ENCODE data around the gene METTL26.
A peak's percentile ranks its signal among the peaks of the same experiment; 100 is the strongest.

The METTL26 gene

DNA sequence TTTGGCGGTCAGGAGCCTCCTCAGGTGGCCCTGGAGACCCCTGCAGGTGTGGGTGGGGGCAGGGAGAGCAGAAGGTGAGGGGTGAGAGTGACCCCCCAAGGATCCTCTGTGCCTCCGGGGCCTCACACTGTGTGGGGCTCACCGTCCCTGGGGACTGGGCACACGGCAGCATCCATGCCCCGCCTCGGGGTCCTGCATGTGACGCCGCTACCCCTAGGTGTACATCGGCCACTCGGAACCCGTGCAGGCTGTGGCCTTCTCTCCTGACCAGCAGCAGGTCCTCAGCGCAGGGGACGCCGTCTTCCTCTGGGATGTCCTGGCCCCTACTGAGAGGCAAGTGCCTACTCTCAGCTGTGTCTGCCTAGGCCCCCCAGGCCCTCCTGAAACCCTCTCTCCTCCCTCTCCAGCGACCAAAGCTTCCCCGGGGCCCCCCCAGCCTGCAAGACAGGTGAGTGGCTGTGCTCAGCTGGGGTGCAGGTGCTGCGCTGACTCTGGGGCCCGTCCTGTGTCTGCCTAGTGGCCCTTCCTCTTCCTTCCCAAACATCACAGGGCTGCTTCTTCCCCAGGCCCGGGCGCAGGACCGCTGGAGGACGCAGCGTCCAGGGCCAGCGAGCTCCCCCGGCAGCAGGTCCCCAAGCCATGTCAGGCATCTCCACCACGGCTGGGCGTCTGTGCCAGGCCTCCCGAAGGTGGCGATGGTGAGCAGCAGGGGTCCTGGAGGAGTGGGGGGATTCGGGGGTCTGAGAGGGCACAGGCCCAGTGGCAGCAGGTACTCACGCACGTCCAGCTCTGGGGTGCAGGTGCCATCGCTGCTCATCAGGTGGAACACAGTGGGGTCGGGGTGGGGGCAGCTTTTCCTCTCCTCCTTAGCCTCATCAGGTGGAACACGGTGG is 22.8 kb upstream of the METTL26 start:
- DNase-seq = no peak

DNA sequence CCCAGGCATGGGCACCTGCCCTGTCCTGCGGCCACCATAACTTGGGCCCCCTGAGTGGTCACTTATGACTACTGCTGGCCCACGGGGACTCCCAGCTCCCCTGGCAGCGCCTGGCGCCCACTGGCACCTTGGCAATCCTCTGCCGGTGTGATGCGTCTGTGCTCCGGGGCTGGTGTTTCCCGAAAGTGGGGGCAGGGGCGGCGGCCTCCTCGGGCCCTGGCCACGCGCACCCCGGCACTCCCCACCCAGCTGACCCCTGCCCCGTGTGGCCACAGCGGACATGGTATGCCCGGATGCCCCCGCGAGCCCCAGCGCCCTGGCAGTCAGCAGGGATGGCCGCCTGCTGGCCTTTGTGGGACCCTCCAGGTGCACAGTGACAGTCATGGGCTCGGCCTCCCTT is 21.4 kb upstream of the METTL26 start:
- no peak for DNase-seq

DNA sequence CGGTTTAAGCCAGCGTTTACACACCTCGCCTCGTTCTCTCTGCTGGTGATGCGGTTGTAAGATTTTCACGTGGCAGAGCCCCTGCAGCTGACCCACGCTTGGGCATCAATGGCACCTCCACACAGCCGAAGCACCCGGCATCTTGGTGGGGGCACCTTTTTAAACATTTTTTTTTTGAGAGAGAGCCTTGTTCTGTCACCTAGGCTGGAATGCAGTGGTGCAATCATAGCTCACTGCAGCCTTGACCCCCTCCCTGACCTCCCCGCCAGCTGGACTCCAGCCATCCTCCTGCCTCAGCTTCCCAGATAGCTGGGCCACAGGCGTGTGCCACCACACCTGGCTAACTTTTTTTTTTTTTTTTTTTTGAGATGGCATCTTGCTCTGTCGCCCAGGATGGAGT is 17.9 kb upstream of the METTL26 start:
- no peak for DNase-seq

DNA sequence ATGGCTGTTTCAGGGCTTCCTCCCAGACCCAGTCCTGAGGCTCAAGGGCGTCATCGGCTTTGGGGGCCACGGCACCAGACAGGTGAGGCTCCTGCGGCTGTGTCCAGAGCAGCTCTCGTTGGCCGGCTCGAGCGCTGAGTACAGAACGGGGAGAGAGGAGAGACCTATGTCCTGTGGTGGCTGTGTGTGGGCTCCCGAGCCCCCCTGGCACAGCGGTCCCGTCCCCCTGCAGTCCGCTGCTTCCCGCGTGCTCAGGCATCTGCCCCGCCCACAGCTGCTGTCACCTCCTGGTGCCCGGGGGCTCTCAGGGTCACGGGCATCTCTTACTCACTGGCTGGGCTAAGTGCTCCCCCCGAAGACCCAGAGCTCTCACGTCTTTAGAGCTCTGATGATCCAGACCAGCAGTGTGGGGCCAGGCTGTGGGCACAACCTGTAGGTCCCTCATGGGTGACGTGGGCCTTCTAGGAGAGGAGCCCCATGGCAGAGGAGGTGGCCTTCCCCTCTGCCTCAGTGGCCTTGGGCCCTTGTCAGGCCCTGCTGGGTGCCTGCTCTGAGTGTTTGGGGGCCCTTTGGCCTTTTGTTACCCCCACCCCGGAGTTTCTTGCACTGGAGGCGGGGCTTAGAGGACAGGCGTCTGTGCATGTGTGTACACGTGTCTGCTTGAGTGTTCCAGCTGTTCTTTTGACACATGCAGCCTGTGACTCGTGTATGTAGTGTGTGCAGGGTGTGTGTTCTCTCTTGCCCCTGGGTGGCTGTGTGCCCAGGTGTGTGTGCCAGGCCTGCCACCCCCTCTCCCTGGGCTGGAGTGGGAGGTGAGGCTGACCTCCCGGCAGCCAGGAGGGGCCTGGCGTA is 16.6 kb upstream of the METTL26 start:
- no peak for DNase-seq

DNA sequence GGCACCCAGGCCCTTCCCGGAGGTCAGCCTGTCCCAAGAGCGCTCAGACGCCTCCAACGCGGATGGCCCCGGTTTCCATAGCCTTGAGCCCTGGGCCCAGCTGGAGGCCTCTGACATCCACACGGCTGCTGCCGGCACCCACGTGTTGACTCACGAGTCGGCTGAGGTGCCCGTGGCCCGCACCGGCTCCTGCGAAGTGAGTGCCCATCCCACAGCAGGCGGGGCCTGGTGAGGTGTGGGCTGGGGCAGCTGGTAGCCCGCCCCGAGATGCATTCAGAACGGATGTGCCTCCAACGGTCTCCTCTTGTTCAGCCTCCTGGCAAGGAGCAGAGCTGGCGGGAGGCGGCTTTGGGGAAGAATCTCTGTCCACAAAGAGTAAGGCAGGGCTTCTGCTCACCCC is 15.7 kb upstream of the METTL26 start:
- DNase-seq = no peak

DNA sequence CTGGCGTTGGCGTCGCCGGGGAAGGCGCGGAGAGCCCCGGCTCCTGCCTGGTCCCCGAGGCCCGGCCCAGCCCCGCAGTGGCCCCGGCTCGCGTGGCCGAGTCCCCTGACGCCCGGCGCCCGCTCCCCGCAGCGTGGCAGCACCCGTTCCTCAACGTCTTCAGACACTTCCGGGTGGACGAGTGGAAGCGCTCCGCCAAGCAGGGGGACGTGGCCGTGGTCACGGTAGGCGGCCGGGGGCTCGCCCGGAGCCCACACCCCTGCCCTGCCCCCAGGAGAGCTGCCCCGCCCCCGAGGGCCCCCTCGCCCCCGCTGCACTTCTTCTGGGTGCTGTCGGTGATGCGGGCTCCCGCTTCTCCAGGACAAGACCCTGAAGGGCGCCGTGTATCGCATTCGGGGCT is 13.5 kb upstream of the METTL26 start:
- DNase-seq = peak in 1 of 5 experiments; percentile 22

DNA sequence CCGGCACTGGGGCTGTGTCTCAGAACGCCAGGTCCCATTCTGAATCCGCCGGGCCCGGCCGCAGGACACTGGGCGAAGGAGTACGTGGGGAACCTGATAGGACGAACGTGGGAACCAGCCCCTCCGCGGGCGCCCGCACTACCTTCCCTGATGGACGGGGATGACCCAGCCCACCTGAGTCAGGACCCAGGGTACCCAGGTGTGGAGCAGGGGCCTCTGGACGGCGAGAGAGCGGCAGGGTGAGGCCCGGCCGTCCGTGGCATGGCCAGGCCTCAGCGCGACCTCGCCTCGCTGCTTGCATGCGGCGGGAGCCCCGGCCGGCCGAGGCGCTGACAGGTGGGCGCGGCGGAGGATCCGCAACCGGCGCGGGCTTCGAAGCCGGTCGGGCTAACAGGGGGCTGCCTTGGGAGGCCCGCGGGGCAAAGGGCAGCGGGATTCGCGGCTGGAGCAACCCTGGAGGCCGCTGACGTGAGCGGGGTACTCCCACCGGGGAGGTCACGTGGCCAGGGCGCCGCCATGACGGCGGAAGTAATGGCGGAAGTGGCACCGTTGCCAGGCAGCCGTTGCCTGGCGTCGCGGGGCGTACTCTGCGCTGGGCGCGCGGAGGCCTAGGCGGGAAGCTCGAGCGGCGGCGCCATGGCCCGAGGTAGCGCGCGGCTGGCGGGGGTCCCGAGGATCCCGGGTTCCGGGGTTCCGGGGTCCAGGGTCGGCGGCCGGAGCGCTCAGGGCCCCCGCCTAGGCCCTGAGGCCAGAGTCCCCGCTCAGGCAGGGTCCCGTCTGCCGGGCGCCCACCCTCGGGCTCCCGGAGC is 12.9 kb upstream of the METTL26 start, which contains the start of gene WDR90:
Gene WDR90 (plus strand): TSS at position 585 of the 809 bp plus-strand sequence. CDS start 52 bp downstream, at position 637.
- DNase-seq = peak; percentile 83 to 94 (median 86)

DNA sequence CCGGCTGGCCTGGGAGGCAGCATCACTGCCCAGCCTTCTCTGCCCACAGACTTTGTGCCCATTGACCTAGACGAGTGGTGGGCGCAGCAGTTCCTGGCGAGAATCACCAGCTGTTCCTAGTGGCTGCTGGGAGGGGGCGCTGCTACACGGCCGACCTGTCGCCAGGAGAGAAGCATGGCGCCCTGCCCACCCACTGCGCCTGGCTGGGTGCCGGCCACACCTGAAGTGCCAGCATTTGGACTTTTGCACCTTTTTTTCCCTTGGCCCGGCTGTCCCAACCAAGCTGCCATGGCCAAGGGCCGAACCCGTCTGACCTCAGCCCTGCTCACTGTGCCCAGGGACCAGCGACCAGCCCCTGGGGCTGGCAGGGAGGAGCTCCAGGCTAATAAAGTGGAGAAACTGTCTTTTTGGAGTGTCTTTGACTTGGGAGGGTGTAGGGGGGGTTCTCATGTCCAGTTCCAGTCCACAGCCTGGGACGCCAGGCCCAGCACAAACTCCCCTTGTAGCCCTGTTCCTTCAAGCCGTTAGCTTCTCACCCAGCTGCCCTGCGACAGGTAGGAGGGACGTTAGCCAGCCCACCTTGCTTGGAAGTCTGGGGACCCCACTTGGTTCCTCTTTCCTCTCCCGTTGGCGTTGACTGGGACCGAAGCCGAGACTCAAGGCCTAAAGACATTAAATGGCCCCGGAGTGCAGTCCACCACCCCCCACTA is 12.1 kb upstream of the METTL26 start:
- peak in 2 of 5 experiments; percentile 31 to 56 for DNase-seq

DNA sequence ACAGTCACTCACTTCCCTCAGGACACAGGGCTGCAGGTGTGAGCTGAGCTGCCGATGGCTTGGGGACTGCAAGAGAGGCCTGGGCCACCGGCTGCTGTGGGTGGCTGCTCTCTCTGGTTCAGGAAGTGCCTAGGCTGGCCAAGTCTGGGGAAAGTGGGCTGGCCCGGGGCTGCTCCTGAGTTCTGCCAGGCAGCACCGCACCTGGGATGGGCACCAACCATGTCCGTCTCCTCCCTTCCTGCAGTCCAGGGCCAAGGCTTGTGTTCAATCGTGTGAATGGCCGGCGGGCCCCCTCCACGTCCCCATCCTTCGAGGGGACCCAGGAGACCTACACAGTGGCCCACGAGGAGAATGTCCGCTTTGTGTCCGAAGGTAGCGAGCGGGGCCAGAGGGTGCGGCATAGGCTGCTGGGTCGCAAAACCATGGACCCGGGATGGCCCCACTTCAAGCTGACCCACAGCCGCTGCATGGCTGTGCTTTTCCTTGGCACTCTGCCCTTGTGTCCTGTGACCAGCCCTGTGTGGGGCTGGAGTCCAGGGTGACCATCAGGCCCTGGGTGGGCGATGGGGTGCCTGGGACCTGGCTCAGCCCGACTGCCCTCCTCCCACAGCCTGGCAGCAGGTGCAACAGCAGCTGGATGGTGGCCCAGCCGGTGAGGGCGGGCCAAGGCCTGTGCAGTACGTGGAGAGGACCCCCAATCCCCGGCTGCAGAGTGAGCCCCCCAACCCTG is 11.2 kb upstream of the METTL26 start:
- DNase-seq = no peak

DNA sequence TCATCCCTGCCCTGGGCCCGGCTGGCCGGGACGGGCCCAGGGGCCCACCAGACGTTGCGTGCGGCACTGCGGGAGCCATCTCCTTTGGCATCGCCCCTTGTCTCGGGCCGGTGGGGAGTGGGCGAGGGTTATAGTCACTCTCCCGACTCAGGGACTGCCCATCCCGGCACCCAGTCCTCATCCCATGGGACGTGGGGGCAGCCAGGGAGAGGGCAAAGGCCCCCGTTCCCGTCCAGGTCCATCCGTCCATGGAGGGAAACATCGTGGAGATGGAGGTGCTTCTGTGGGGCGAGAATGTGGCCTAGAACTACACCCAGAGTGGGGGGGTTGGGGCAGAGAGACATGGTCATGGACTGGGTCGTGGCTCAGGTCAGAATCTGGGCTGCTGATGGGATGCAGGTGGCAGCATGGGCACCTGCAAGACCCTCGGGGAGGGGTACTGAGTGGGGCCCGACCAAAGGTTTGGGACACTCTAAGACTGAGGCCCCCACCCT is 10.6 kb upstream of the METTL26 start:
- DNase-seq = no peak

DNA sequence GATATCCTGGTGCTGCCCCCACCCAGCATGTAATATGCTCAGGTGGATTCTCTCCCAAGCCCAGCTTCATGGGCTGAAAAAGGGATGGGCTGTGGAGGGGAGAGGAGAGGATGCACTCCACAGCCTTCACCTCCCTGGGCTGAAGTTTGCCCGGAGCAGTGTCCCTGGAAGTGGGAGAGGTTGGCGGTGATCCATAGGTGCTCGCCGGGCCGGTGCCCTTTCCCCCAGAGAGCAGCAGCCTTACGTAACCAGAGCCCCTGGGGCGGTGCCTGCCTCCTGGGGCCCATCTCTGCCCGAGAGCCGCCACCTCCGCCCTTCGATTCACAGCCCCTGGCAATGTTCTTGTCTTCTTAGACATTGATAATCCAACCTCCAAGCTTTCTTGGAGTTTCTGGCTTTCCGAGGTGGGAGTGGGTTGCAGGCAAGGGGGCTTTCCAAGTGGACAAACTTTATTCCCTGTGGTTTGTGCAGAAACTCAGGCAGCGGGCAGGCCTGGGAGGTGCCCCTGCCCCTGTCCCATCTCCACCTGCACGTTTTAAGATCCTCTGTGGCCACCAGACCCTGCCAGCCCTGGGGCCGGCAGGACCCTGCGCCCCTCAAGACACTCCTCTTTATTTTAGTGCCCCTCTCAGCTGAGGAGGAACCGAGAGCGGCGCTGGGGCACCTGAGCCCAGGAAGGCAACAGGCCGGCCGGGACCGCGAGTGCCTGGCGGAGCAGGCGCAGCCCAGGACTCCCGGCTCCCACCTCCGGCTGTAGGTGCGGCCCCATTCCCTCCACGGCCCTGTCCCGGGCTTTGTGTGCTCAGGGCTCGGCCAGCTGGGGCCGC is 10.0 kb upstream of the METTL26 start:
- no peak for DNase-seq

DNA sequence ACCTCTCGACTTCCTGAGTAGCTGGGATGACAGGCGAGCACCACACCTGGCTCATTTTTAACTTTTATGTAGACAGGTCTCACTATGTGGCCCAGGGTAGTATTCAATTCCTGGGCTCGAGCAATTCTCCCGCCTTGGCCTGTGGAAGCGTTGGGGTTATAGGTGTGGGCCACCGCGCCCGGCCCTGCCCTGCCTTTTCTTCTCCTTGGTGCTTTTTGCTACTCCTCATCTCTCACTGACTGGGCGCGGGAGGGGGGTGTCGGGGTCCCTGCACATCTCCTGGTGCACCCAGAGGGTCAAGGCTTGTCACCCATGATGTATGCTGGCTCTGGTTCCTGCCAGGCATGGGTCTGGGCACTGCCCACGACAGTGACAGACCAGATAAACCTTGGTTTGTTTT is 8.5 kb upstream of the METTL26 start:
- no peak for DNase-seq

DNA sequence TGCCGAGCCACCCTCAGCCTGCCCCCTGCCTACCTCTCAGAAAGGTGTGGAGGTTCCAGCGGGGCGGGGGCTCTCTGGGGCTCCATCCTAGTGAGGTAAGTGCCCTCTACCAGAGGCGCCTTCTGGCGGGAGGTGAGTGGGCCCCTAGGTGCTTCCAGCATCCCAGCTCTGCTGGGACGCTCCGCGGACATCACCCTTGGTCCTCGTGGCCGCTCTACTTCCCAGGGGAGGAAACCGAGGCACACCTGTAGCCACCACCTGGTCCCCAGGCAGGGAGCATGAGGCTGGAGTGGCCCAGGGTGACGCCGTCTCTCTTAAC is 6.9 kb upstream of the METTL26 start:
- DNase-seq = no peak

DNA sequence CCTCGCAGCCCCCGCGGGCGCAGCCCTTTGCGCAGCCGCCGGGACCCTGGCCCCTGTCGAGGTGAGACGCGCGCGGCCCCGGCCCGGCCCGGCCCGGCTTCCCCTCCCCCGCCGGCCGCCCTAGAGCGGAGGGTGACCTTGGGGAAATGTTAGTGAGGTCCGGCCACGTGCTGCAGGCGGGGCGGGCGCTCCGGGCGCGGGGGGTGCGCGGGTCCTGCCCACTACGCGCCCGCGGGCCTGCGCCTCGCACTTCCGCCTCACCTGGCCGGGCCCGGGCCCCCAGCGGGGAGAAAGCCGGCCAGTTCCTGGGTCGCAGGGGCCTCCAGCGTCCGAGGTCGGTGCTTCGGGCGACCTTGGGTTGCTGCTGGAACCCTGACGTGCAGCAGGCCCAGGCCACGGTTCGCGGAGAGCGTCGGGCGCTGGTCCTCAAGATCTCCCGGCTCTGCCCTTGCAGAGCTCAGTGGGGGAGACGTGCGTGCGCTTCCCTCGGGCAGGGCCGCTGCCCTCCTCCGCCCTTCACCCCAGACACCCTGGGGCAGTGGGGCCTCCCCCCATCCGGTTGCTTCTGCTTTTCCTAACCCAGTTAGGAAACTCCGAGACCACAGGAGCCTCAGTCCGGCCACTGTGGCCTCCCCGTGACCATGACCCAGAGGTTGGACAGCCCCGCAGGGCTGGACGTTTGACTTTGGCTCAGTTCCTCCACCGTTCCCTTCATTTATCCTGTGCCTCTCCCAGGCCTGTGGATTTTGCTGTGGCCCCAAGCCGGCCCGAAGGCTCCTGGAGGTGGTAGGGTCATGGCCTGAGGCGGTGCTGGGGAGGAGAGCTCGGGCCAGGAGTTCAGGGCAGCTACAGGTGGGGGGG is 6.3 kb upstream of the METTL26 start:
- DNase-seq = peak in 1 of 5 experiments; percentile 40

DNA sequence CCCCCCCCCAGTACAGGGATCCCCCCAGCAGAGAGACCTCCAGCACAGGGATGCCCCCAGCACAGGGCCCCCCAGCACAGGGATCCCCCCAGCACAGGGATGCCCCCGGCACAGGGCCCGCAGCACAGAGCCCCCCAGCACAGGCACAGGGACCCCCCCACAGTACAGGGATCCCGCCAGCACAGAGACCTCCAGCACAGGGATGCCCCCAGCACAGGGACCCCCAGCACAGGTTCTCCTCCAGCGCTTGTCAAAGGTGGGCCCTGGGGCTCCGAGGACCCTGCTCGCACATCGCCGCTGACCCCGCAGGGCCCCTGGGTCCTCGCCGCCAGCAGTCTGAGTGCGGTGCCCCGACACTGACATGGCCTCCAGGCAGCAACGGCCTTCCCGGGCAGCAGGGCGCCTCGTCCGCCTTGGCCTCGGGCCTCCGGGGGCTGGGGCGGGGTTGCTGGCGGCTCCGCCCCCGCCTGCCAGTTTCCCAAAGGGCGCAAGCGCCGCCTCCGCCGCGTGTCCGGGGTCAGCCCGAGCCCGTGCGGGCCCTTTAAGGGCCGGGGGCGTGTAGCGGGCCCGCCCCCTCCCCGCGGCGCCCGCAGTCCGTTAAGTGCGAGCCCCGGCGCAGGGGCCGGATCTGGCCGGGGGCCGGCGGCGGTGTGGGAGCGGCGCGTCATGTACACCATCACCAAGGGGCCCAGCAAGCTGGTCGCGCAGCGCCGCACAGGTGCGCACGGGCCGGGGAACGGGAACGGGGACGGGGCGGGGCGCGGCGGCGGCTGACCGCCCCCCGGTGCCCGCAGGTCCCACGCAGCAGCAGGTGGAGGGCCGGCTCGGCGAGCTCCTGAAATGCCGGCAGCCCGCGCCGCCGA is 5.5 kb upstream of the METTL26 start, which contains the start of gene MCRIP2:
Gene MCRIP2 (plus strand): TSS at position 503 of the 863 bp plus-strand sequence. CDS start 164 bp downstream, at position 667.
- peak in 4 of 5 experiments; percentile 39 to 70 (median 48) for DNase-seq

DNA sequence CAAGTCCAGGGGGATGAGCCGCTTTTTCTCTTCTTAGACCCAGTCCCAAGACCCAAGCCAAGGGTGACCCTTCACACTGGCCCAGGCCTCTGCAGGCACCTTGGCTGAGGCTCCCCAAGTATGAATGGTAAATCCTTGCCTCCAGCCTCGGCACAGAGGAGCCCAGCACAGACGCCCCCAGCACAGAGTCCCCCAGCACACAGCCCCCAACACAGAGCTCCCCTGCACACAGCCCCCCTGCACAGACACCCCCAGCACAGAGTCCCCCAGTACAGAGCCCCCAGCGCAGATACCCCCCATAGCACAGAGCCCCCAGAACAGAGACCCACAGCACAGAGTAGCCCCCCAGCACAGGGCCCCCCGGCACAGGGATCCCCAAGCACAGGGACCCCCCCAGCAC is 4.5 kb upstream of the METTL26 start:
- DNase-seq = no peak

DNA sequence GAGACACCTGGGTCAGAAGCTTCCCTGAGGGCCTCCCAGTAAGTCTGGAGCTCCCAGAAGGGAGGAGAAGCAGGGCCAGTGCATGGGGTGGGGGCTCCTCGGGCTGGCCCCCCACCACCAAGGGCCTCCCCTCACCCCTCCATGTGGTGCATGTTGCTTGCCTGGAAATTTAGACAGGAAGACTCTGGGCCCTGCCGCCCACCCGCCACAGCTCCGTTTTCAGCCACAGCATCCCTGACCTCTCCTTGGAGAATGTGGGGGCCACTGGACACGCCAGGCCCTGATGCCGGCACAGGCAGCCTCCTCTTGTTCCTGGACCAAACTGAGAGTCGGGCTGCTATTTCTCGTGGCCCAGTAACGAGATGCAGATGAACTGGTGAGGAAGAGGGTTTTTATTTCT is 2.7 kb upstream of the METTL26 start:
- DNase-seq = no peak

DNA sequence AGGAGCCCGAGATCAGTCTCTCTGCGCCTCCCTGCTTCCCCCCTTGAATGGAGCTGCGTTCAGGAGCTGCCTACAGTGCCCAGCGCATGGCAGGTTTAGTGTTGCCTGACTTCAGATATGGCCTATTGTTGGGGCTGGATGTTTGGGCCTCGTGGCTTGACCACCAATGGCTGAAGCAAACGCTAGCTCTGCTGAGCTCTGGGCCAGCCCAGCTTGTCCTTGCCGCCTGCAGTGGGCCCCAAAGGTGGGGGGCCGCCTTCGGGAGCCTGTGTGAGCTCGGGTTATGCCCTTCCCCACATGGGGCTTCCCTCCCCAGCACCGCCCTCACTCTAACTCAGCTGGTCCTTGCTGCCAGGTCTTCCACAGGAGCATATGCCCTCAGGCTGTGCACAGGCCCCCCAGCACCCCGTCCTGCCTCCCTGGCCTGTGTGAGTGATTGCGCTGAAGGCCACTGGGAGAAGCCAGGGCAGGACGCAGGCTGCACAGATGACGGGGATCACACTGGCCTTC is 2.0 kb upstream of the METTL26 start:
- no peak for DNase-seq

Measured in T-helper 2 cell (primary cell).